Body of pancreas (tissue), 4 donors: Measurements from ENCODE around the gene STYX. TPM values are rescaled to one million over a fixed set of nuclear protein-coding genes. Genes with fewer than 3 reads are reported as not detected.

Source experiments
- ATAC-seq: fragments of 150-250 bp; one replicate; pipeline ENCODE4 v1.9.1; 2016
- DNase-seq, 4 donors: peaks; one replicate each; pipeline ENCODE4 v3.0.0-alpha.2; 2019
- H3K27ac ChIP-seq, 4 donors: fragments of 200-600 bp; sonication (generic); 1 replicate in 3 of 4; 2 replicates in 1 of 4; pipeline versions ENCODE4 v1.5.1 to v1.6.1; 2016 to 2019; ENCODE audit warnings: mild to moderate bottlenecking in 1 of 4, mixed read lengths in 1 of 4, moderate library complexity in 1 of 4
- H3K27me3 ChIP-seq, 2 donors: fragments of 200-600 bp; sonication (generic); one replicate each; pipeline ENCODE4 v1.6.0; 2016; ENCODE audit warnings: mild to moderate bottlenecking in 1 of 2
- H3K36me3 ChIP-seq, 2 donors: fragments of 200-600 bp; sonication (generic); replicated peaks in 1 of 2; 2 replicates each; pipeline ENCODE4 v1.5.1; 2016; ENCODE audit warnings: low read depth in 2 of 2; ENCODE audit not compliant: insufficient read depth in 1 of 2
- H3K4me1 ChIP-seq: fragments of 200-600 bp; sonication (generic); one replicate; pipeline ENCODE4 v1.6.0; 2016
- H3K4me3 ChIP-seq, 2 donors: fragments of 200-600 bp; sonication (generic); 1 replicate in 1 of 2; 2 replicates in 1 of 2; pipeline ENCODE4 v1.5.1; 2016 to 2019
- H3K9me3 ChIP-seq, 3 donors: fragments of 200-600 bp; sonication (generic); 1 replicate in 2 of 3; 2 replicates in 1 of 3; pipeline ENCODE4 v1.5.1; 2016
- POLR2A ChIP-seq, 3 donors: fragments of 450-650 bp; IDR thresholded peaks; one replicate each; pipeline ENCODE4 v1.6.1; 2016; ENCODE audit warnings: antibody characterized with exemption in 3 of 3, mild to moderate bottlenecking in 2 of 3
- WGBS, 2 donors: methylation state at CpG; one replicate each; pipeline ENCODE4 v1.1.5; 2017; 5-methylcytosine and 5-hydroxymethylcytosine counted together
- intact Hi-C: fragments of 100-400 bp; cut with DNase I; formaldehyde crosslinking; loops from one replicate; pipeline ENCODE4 v1.15.1; 2023
- total RNA-seq, 2 donors: library from RNA; depleted of rRNA; stranded (reverse); fragments of >200 nt; gene quantifications; one replicate each; pipeline ENCODE4 v1.1.0, GENCODE V29; 2016
- TF ChIP-seq, protein P1 (sequence below), 7 experiments: fragments of 450-650 bp in 4 of 7; fragments of 200-600 bp in 3 of 7; sonication (generic) in 3 of 7; IDR thresholded peaks; one replicate each; pipeline ENCODE4 v1.5.1; 2016 to 2019; ENCODE audit warnings: antibody characterized with exemption in 7 of 7

STYX gene
- total RNA-seq, 2 donors from 2014 or later = 5.6 to 11.4 TPM

DNA sequence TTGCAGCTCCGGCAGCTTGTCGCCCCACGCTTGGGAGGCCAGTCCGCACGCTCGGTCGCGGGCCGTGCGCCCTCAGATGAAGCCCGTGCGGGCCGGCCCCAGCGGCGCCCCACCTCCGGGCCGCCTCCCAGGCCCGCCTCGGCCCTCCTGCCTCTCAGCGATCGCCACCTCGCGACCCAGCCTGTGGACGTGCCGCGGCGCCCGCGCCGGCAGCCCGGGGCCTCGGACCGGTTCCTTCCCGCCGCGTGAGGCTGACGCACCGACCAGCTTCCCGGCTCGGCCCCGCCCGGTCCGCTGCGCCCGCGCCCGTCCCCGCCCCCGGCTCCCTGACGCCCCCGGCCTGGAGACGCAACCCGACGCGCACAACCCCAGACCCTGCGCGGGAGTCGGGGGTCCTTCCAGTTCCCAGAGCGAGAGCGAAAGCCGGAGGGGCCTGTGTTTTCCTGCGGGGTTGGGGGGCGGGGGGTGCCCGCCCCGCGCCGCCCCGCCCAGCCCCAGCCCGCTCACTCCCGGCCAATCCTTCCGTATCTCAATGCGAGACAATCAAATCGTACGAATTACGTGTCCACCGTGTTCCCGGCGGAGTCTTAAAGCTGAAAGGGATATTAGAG is 34.4 kb upstream of the STYX start, which contains the start of gene ERO1A:
ERO1A (minus strand) TSS at position 78 of the 611 bp plus-strand sequence; CDS start at position 1, 77 bp downstream.
- Histone ChIP-seq H3K9me3 (no peaks in the 10 kb centered on the region), H3K4me3 (peak within 1 kb of the TSS; percentile 69), H3K36me3 (no peaks in the 10 kb centered on the region), H3K27me3 (no peaks in the 10 kb centered on the region), H3K4me1 (peaks cover 54% of the 10 kb centered on the region), H3K27ac (peak within 1 kb of the TSS; percentile 95 to 99 (median 98))
- DNase-seq (peak; percentile 87 to 90 (median 88)), ATAC-seq (peak; percentile 92)
- intact Hi-C loops = no loop called here
- 0 to 1% methylated on average over 12 to 70 of the region's 78 CpGs for WGBS, 2 donors
- TF ChIP-seq, protein P1, sequence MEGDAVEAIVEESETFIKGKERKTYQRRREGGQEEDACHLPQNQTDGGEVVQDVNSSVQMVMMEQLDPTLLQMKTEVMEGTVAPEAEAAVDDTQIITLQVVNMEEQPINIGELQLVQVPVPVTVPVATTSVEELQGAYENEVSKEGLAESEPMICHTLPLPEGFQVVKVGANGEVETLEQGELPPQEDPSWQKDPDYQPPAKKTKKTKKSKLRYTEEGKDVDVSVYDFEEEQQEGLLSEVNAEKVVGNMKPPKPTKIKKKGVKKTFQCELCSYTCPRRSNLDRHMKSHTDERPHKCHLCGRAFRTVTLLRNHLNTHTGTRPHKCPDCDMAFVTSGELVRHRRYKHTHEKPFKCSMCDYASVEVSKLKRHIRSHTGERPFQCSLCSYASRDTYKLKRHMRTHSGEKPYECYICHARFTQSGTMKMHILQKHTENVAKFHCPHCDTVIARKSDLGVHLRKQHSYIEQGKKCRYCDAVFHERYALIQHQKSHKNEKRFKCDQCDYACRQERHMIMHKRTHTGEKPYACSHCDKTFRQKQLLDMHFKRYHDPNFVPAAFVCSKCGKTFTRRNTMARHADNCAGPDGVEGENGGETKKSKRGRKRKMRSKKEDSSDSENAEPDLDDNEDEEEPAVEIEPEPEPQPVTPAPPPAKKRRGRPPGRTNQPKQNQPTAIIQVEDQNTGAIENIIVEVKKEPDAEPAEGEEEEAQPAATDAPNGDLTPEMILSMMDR (IDR thresholded peaks at IDR 0.05) = peak in 1 of 7 experiments; percentile 22
- TF ChIP-seq POLR2A (IDR thresholded peaks at IDR 0.05) = peak; percentile 28 to 87 (median 77)

DNA sequence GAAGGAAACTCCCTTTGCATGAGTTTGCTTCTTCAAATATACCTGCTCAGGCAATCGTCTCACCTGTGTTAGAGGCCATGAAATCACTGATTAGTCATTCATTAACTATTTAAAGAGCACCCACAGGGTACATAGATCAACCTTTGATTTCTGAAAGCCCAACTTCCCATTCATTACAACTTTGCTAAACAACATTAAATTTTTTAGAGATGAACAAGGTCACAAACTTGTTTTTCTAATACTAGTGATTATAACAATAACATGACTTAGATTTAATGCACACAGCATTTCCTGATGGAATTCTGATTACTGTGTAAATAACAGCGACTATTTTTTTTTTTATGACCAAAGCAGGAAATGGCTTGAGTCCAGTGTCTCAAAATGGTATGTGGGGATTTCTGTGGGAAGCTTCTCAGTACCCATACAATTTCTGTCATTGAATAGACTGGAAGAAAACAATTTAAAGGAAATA is 29.2 kb upstream of the STYX start:
- H3K27me3 ChIP-seq = no peaks in the 10 kb centered on the region
- WGBS, 2 donors = 5 to 9% methylated on average over 2 of the region's 2 CpGs
- H3K4me1 ChIP-seq = peaks cover 38% of the 10 kb centered on the region
- ATAC-seq (peak; percentile 90), DNase-seq (peak in 2 of 4 donors; percentile 29 to 39)
- no peak for TF ChIP-seq POLR2A (IDR thresholded peaks at IDR 0.05)
- TF ChIP-seq, protein P1 (IDR thresholded peaks at IDR 0.05) = peak in 1 of 7 experiments; percentile 5
- no peaks in the 10 kb centered on the region for H3K9me3 ChIP-seq
- H3K4me3 ChIP-seq = no peak overlapping the region
- intact Hi-C loops = no loop called here
- peak overlapping the region; percentile 76 to 88 (median 79) for H3K27ac ChIP-seq
- no peaks in the 10 kb centered on the region for H3K36me3 ChIP-seq

DNA sequence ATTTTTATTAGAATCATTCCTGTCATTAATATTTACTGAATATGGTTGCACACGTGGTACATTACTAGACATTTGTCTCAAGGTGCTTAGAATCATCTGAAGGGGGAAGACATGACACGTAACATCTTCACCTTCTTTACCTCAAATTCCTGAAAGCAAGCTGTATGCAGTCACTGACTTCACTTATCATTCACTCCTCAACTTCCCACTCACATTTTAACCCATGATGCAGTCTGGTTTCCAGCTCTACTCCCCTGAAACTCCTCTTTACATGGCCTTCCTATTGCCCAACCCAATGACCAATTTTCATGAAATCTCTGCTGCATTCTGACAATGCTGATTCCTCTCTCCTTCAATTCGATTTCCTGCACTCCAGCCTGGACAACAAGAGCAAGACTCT is 28.7 kb upstream of the STYX start:
- Histone ChIP-seq H3K36me3 (no peaks in the 10 kb centered on the region), H3K9me3 (no peaks in the 10 kb centered on the region), H3K4me3 (no peak overlapping the region), H3K4me1 (peaks cover 39% of the 10 kb centered on the region), H3K27me3 (no peaks in the 10 kb centered on the region), H3K27ac (peak overlapping the region; percentile 76 to 88 (median 79))
- intact Hi-C loops = no loop called here
- ATAC-seq (peak; percentile 7), DNase-seq (no peak)
- WGBS, 2 donors = 62 to 63% methylated on average over 3 of the region's 3 CpGs
- TF ChIP-seq, protein P1 (IDR thresholded peaks at IDR 0.05) = no peak
- no peak for TF ChIP-seq POLR2A (IDR thresholded peaks at IDR 0.05)

DNA sequence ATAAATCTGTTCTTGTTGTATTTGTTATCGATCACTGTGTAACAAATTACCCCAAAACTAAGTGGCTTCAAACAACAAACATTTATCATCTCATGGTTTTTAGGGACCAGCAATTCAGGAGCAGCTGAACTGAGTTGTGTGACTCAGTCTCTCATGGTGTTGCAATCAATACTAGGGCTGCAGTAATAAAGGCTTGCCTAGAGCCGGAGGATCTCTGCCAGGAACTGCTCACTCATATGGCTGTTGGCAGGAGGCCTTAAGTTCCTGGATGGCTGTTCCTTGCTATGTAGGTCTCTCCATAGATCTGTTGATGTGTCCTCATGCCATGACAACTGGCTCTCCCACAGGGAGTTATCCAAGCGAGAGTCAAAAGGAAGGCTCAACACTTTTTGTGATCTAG is 26.7 kb upstream of the STYX start:
- Histone ChIP-seq H3K4me3 (no peak overlapping the region), H3K27me3 (no peaks in the 10 kb centered on the region), H3K36me3 (no peaks in the 10 kb centered on the region), H3K9me3 (no peaks in the 10 kb centered on the region), H3K27ac (no peak overlapping the region), H3K4me1 (peaks cover 43% of the 10 kb centered on the region)
- DNase-seq (peak in 3 of 4 donors; percentile 39 to 61 (median 59)), ATAC-seq (no peak)
- TF ChIP-seq POLR2A (IDR thresholded peaks at IDR 0.05) = no peak
- TF ChIP-seq, protein P1 (IDR thresholded peaks at IDR 0.05) = no peak
- 69 to 77% methylated on average over 3 of the region's 3 CpGs for WGBS, 2 donors
- intact Hi-C loops = no loop called here

DNA sequence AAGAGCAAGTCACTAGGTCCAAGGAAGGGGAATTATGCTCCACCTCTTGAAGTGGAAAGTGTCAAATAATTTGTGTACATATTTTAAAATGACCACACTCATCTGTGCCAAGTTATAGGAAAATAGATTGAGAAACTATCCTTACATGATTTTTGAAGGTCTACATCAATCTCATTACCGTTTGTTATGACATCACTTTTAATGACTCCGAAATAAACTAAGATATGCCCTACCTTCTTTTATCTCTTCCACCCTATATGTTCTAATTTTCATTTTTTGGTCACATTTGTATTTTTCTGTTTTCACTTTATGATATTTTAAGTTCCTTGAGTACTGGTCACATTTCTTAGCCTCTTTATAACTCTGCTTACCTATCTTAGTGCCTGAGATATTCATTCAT is 26.3 kb upstream of the STYX start:
- H3K9me3 ChIP-seq = no peaks in the 10 kb centered on the region
- H3K27me3 ChIP-seq = no peaks in the 10 kb centered on the region
- WGBS, 2 donors = 83 to 86% methylated on average over 2 of the region's 2 CpGs
- no peak overlapping the region for H3K27ac ChIP-seq
- H3K4me1 ChIP-seq = peaks cover 47% of the 10 kb centered on the region
- H3K4me3 ChIP-seq = no peak overlapping the region
- intact Hi-C loops = no loop called here
- DNase-seq (no peak), ATAC-seq (no peak)
- no peaks in the 10 kb centered on the region for H3K36me3 ChIP-seq
- TF ChIP-seq POLR2A (IDR thresholded peaks at IDR 0.05) = no peak
- TF ChIP-seq, protein P1 (IDR thresholded peaks at IDR 0.05) = no peak
